NT2/D1 (cell line): ENCODE results near the gene TLE4.
A peak's percentile ranks its signal among the peaks of the same experiment; 100 is the strongest.
"Not testable (repeated sequence)": the region's sequence is repeated elsewhere in the genome, so short reads cannot be mapped to it uniquely, and the experiment has no call there.

Source experiments
- DNase-seq: peaks from one replicate; pipeline ENCODE4 v3.0.0-alpha.2; 2011; ENCODE audit warnings: low read depth, low spot score
- H3K27me3 ChIP-seq: 2 replicates; pipeline ENCODE4 v1.6.0; 2011; ENCODE audit warnings: mild to moderate bottlenecking; ENCODE audit not compliant: insufficient read length, insufficient read depth
- H3K36me3 ChIP-seq: 2 replicates; pipeline ENCODE4 v1.6.1; 2011; ENCODE audit warnings: mild to moderate bottlenecking, low read length, mixed read lengths; ENCODE audit not compliant: insufficient read depth, insufficient read length
- H3K4me1 ChIP-seq: 2 replicates; pipeline ENCODE4 v1.5.1; 2011; ENCODE audit not compliant: insufficient read depth, insufficient read length
- H3K4me3 ChIP-seq: 2 replicates; pipeline ENCODE4 v1.5.1; 2011; ENCODE audit warnings: low read depth; ENCODE audit not compliant: insufficient read length
- H3K9ac ChIP-seq: 2 replicates; pipeline ENCODE4 v1.6.0; 2011; ENCODE audit warnings: low read depth; ENCODE audit not compliant: insufficient read length
- H3K9me3 ChIP-seq: 2 replicates; pipeline ENCODE4 v1.5.1; 2011; ENCODE audit warnings: mild to moderate bottlenecking, low read length; ENCODE audit not compliant: insufficient read depth
- SUZ12 ChIP-seq: IDR thresholded peaks from 2 replicates; pipeline ENCODE4 v1.6.1; 2011; ENCODE audit not compliant: insufficient read length, insufficient read depth; ENCODE audit errors: extremely low read depth
- YY1 ChIP-seq: IDR thresholded peaks from 2 replicates; pipeline ENCODE4 v1.6.1; 2011; ENCODE audit not compliant: insufficient read length, insufficient read depth
- ZNF274 ChIP-seq: IDR thresholded peaks from 2 replicates; pipeline ENCODE4 v1.6.1; 2011; ENCODE audit warnings: mild to moderate bottlenecking, low read depth, low read length

Gene TLE4

GRCh38 chr9:79571309-79572031, at the start of gene TLE4:
TSS of gene TLE4 (plus strand) at chr9:79571965. CDS start at chr9:79572791, 826 bp downstream.
- peak; percentile 99 for DNase-seq
- Histone ChIP-seq H3K9me3 (no peaks in the 10 kb centered on the region), H3K4me3 (peak within 1 kb of the TSS; percentile 72), H3K9ac (peak within 1 kb of the TSS; percentile 84), H3K4me1 (no peaks in the 10 kb centered on the region), H3K27me3 (no peaks in the 10 kb centered on the region), H3K36me3 (peaks cover 13% of the 10 kb centered on the region)
- TF ChIP-seq SUZ12 (no peak), ZNF274 (no peak), YY1 (no peak)

- Histone ChIP-seq H3K27me3 (no peaks in the 10 kb centered on the region), H3K4me1 (no peaks in the 10 kb centered on the region), H3K9me3 (no peaks in the 10 kb centered on the region), H3K36me3 (no peaks in the 10 kb centered on the region), H3K9ac (no peak overlapping the region), H3K4me3 (no peak overlapping the region)
- DNase-seq = no peak
- TF ChIP-seq SUZ12 = no peak
Measured at GRCh38 chr9:79522793-79523192, 49.0 kb upstream of the TLE4 start.

GRCh38 chr9:79524266-79524665, 47.5 kb upstream of the TLE4 start:
- H3K9ac ChIP-seq = no peak overlapping the region
- H3K9me3 ChIP-seq = no peaks in the 10 kb centered on the region
- DNase-seq = no peak
- H3K4me1 ChIP-seq = no peaks in the 10 kb centered on the region
- H3K27me3 ChIP-seq = no peaks in the 10 kb centered on the region
- H3K4me3 ChIP-seq = no peak overlapping the region
- H3K36me3 ChIP-seq = no peaks in the 10 kb centered on the region
- no peak for TF ChIP-seq SUZ12
- no peak for TF ChIP-seq ZNF274
- no peak for TF ChIP-seq YY1

DNA sequence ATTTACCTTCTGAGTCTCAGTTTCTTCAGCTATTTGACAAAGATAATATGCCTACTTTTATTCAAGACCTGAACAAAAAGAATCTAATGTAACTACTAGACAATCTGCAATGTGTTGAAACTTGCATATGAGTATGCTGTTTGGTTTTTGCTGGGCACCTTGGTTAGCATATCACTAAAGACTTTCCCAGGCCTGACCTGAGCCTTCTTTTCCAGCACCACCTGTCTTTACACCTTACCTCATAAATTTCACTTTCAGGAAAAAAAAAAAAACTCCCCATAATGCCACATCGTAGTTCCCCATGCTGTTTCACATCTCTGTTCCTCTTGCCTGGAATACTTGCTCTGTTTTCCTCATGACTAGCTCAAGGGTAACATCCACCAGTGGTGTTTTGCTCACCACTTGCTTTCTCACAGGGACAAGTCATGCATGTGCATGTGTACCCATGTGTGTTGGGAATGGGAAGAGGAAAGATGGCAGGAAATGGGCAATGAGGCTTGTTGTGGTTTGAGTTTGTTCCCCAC, 45.6 kb upstream of the TLE4 start:
- H3K36me3 ChIP-seq = no peaks in the 10 kb centered on the region
- H3K4me1 ChIP-seq = no peaks in the 10 kb centered on the region
- no peaks in the 10 kb centered on the region for H3K9me3 ChIP-seq
- no peak for DNase-seq
- TF ChIP-seq ZNF274 = no peak
- TF ChIP-seq SUZ12 = no peak
- no peak for TF ChIP-seq YY1
- H3K4me3 ChIP-seq = no peak overlapping the region
- no peaks in the 10 kb centered on the region for H3K27me3 ChIP-seq
- no peak overlapping the region for H3K9ac ChIP-seq

GRCh38 chr9:79535534-79535933, 36.2 kb upstream of the TLE4 start:
- DNase-seq = no peak
- Histone ChIP-seq H3K36me3 (no peaks in the 10 kb centered on the region), H3K4me3 (no peak overlapping the region), H3K9me3 (no peaks in the 10 kb centered on the region), H3K9ac (no peak overlapping the region), H3K4me1 (no peaks in the 10 kb centered on the region), H3K27me3 (no peaks in the 10 kb centered on the region)
- TF ChIP-seq YY1 = no peak
- TF ChIP-seq SUZ12 = no peak
- no peak for TF ChIP-seq ZNF274

- no peak overlapping the region for H3K4me3 ChIP-seq
- no peak for TF ChIP-seq YY1
- no peak for DNase-seq
- no peak overlapping the region for H3K9ac ChIP-seq
- no peaks in the 10 kb centered on the region for H3K4me1 ChIP-seq
- H3K36me3 ChIP-seq = no peaks in the 10 kb centered on the region
- H3K27me3 ChIP-seq = no peaks in the 10 kb centered on the region
- H3K9me3 ChIP-seq = no peaks in the 10 kb centered on the region
Measured at GRCh38 chr9:79537838-79538237, 33.9 kb upstream of the TLE4 start.

GRCh38 chr9:79542735-79543620, 28.8 kb upstream of the TLE4 start:
- no peaks in the 10 kb centered on the region for H3K27me3 ChIP-seq
- no peak for TF ChIP-seq YY1
- no peak for TF ChIP-seq SUZ12
- no peak for TF ChIP-seq ZNF274
- no peak for DNase-seq
- no peak overlapping the region for H3K4me3 ChIP-seq
- no peak overlapping the region for H3K9ac ChIP-seq
- no peaks in the 10 kb centered on the region for H3K36me3 ChIP-seq
- no peaks in the 10 kb centered on the region for H3K4me1 ChIP-seq
- no peaks in the 10 kb centered on the region for H3K9me3 ChIP-seq

DNA sequence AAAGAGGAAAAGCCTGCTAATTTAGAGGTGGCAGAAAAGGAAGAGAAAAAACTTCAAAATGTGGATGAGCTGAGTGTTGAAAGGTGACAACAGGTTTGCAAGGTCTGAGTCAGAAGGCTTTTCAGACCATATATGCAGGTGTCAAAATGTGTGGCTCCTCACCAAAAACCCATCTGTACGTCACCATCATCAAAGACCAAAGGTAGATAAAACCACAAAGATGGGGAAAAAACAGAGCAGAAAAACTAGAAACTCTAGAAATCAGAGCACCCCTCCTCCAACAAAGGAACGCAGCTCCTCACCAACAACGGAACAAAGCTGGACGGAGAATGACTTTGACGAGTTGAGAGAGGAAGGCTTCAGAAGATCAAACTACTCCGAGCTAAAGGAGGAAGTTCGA, 27.4 kb upstream of the TLE4 start:
- H3K36me3 ChIP-seq, H3K4me3 ChIP-seq, H3K9ac ChIP-seq, H3K27me3 ChIP-seq, H3K4me1 ChIP-seq, H3K9me3 ChIP-seq, DNase-seq: not testable (repeated sequence)
